ENCODE data around the gene ATRIP. TPM values are rescaled to one million over a fixed set of nuclear protein-coding genes. Genes with fewer than 3 reads are reported as not detected.
A peak's percentile ranks its signal among the peaks of the same experiment; 100 is the strongest.

Gene ATRIP
- total and polyA plus RNA-seq, 10 of the 15 experiments (the other 5 are each of a cell fraction or from before 2014, with no cell fraction given) = 1.4 to 16.0 (median 10.1) TPM

DNA sequence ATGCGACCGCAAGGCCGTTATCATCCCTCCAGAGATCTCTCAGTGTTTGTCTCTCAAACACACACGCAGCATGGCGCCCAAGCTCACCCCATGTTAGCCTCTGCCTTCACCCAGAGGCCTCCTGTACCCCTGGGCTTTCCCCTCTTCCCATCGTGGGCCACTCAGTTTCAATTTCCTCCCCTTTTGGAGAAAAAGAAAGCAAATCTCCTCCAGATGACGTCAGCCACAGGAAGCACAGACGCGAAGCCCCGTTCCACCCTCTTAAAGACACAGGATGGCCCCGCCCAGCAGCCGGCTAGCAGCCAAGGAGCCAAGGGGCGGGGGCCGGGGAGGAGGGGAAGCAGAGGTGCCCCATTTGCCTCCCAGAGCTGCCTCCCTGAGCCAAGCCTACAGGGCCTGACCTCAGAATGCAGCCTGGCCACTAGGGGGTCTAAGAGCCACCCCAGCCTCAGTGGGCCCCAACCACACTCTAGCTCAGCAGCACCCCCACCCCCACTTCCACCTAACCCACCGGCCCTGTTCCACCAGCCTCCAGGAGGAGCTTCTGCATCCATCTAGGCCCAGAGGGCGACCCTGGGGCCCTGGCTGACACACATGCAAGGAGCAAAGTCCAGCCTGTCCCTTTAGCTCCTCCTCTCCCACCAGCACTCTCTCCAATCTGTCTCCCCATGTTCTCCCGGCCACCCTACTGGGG is 26.5 kb downstream of the ATRIP start (continued):
- TF ChIP-seq ASH2L (IDR thresholded peaks at IDR 0.05; ENCODE audit: borderline replicate concordance, low read depth) = 0 out of 2 replicates have a peak, but pooled peaks have one; percentile 31
- no peak for TF ChIP-seq MYB (IDR thresholded peaks at IDR 0.05; ENCODE audit: borderline replicate concordance, low read depth, low read length)
- TF ChIP-seq IKZF2 (IDR thresholded peaks at IDR 0.05) = peak; percentile 91 to 92
- peak; percentile 91 for TF ChIP-seq CREM (IDR thresholded peaks at IDR 0.05; ENCODE audit: low read depth)
- no peak for TF ChIP-seq FOXK2 (IDR thresholded peaks at IDR 0.05)
- TF ChIP-seq POU2F2 (IDR thresholded peaks at IDR 0.05; ENCODE audit: borderline replicate concordance, low read depth, low read length) = peak; percentile 73; the same call in 1 of the 3 replicates
- no peak for TF ChIP-seq TARDBP (IDR thresholded peaks at IDR 0.05; ENCODE audit: borderline replicate concordance)
- no peak for TF ChIP-seq ZNF622 (IDR thresholded peaks at IDR 0.05)
- TF ChIP-seq ZBTB33 (IDR thresholded peaks at IDR 0.05) = no peak
- no peak for TF ChIP-seq TCF7 (IDR thresholded peaks at IDR 0.05; ENCODE audit: borderline replicate concordance)
- TF ChIP-seq, protein P1, sequence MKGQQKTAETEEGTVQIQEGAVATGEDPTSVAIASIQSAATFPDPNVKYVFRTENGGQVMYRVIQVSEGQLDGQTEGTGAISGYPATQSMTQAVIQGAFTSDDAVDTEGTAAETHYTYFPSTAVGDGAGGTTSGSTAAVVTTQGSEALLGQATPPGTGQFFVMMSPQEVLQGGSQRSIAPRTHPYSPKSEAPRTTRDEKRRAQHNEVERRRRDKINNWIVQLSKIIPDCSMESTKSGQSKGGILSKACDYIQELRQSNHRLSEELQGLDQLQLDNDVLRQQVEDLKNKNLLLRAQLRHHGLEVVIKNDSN (IDR thresholded peaks at IDR 0.05; ENCODE audit: borderline replicate concordance, extremely low read length, insufficient read depth, low read depth, low read length) = no peak
- TF ChIP-seq, protein P2, sequence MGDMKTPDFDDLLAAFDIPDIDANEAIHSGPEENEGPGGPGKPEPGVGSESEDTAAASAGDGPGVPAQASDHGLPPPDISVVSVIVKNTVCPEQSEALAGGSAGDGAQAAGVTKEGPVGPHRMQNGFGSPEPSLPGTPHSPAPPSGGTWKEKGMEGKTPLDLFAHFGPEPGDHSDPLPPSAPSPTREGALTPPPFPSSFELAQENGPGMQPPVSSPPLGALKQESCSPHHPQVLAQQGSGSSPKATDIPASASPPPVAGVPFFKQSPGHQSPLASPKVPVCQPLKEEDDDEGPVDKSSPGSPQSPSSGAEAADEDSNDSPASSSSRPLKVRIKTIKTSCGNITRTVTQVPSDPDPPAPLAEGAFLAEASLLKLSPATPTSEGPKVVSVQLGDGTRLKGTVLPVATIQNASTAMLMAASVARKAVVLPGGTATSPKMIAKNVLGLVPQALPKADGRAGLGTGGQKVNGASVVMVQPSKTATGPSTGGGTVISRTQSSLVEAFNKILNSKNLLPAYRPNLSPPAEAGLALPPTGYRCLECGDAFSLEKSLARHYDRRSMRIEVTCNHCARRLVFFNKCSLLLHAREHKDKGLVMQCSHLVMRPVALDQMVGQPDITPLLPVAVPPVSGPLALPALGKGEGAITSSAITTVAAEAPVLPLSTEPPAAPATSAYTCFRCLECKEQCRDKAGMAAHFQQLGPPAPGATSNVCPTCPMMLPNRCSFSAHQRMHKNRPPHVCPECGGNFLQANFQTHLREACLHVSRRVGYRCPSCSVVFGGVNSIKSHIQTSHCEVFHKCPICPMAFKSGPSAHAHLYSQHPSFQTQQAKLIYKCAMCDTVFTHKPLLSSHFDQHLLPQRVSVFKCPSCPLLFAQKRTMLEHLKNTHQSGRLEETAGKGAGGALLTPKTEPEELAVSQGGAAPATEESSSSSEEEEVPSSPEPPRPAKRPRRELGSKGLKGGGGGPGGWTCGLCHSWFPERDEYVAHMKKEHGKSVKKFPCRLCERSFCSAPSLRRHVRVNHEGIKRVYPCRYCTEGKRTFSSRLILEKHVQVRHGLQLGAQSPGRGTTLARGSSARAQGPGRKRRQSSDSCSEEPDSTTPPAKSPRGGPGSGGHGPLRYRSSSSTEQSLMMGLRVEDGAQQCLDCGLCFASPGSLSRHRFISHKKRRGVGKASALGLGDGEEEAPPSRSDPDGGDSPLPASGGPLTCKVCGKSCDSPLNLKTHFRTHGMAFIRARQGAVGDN (IDR thresholded peaks at IDR 0.05) = peak; percentile 99
- peak; percentile 75 for TF ChIP-seq TAF1 (IDR thresholded peaks at IDR 0.05; ENCODE audit: borderline replicate concordance, low read depth, low read length)
- peak; percentile 59 for TF ChIP-seq SP1 (IDR thresholded peaks at IDR 0.05; ENCODE audit: low read depth, low read length)
- TF ChIP-seq NRF1 (conservative IDR thresholded peaks at IDR 0.05; ENCODE audit: low read depth, low read length) = no peak
- TF ChIP-seq HDGF (IDR thresholded peaks at IDR 0.05) = peak; percentile 95
- TF ChIP-seq EZH2 (IDR thresholded peaks at IDR 0.05; ENCODE audit: borderline replicate concordance, control insufficient read depth, low read depth, low read length) = no peak
- TF ChIP-seq ZNF384 (IDR thresholded peaks at IDR 0.05; ENCODE audit: borderline replicate concordance, low read depth, low read length) = no peak
- peak; percentile 40; the same call in 1 of the 2 replicates for TF ChIP-seq NKRF (conservative IDR thresholded peaks at IDR 0.05)
- TF ChIP-seq TCF12 (IDR thresholded peaks at IDR 0.05; ENCODE audit: low read depth, low read length) = no peak
- TF ChIP-seq FOXM1 (IDR thresholded peaks at IDR 0.05; ENCODE audit: low read depth, low read length) = no peak
- TF ChIP-seq GABPA (IDR thresholded peaks at IDR 0.05; ENCODE audit: low read depth) = no peak; the same call in 1 of the 2 replicates
- TF ChIP-seq ESRRA (IDR thresholded peaks at IDR 0.05; ENCODE audit: low read length) = peak; percentile 71; the same call in 1 of the 2 replicates

Measured in GM12878 (cell line).